Endodermal cell (in vitro differentiated cells): ENCODE data around the gene CCNT2. TPM values are rescaled to one million over a fixed set of nuclear protein-coding genes. Genes with fewer than 3 reads are reported as not detected.
"Not testable (repeated sequence)": the region's sequence is repeated elsewhere in the genome, so short reads cannot be mapped to it uniquely, and the experiment has no call there.

Experiments
- DNase-seq: peaks from one replicate; pipeline ENCODE4 v3.0.0-alpha.2; 2017
- H3K27ac ChIP-seq: 2 replicates; pipeline ENCODE4 v1.5.1; 2013; ENCODE audit warnings: mild to moderate bottlenecking, low read depth, low read length, moderate library complexity
- H3K27me3 ChIP-seq: 2 replicates; pipeline ENCODE4 v1.6.1; 2013; ENCODE audit warnings: mild to moderate bottlenecking, low read length, moderate library complexity; ENCODE audit not compliant: insufficient read depth, control insufficient read depth, poor library complexity, severe bottlenecking
- H3K36me3 ChIP-seq: 2 replicates; pipeline ENCODE4 v1.7.0; 2013; ENCODE audit warnings: mild to moderate bottlenecking, low read length, moderate library complexity; ENCODE audit not compliant: control insufficient read depth, insufficient read depth
- H3K4me1 ChIP-seq: one replicate; pipeline ENCODE4 v1.7.0; 2013; ENCODE audit warnings: low read length; ENCODE audit not compliant: control insufficient read depth, insufficient read depth
- H3K4me3 ChIP-seq: 2 replicates; pipeline ENCODE4 v1.5.1; 2013; ENCODE audit warnings: mild to moderate bottlenecking, low read length, moderate library complexity
- H3K9ac ChIP-seq: 2 replicates; pipeline ENCODE4 v1.6.1; 2013; ENCODE audit warnings: mild to moderate bottlenecking, low read length, moderate library complexity; ENCODE audit not compliant: poor library complexity, severe bottlenecking; ENCODE audit errors: extremely low read depth
- H3K9me3 ChIP-seq: 2 replicates; pipeline ENCODE4 v1.6.1; 2013; ENCODE audit warnings: mild to moderate bottlenecking, low read length, moderate library complexity; ENCODE audit not compliant: control insufficient read depth
- H3K27ac Mint-ChIP-seq: 2 replicates; pipeline ENCODE4 v1.8.0; 2020; ENCODE audit warnings: mixed read lengths
- H3K27me3 Mint-ChIP-seq: 2 replicates; pipeline ENCODE4 v1.8.0; 2021; ENCODE audit warnings: mild to moderate bottlenecking, mixed read lengths; ENCODE audit not compliant: insufficient read depth
- H3K36me3 Mint-ChIP-seq: 2 replicates; pipeline ENCODE4 v1.8.0; 2020; ENCODE audit warnings: low read depth, mixed read lengths
- H3K4me1 Mint-ChIP-seq: 2 replicates; pipeline ENCODE4 v1.8.0; 2020; ENCODE audit warnings: mixed read lengths
- H3K4me3 Mint-ChIP-seq: 2 replicates; pipeline ENCODE4 v1.8.0; 2020; ENCODE audit warnings: mild to moderate bottlenecking, moderate library complexity, mixed read lengths
- H3K9me3 Mint-ChIP-seq: 2 replicates; pipeline ENCODE4 v1.8.0; 2020; ENCODE audit warnings: mild to moderate bottlenecking, mixed read lengths
- WGBS, 2 experiments: methylation state at CpG; one replicate each; pipeline versions ENCODE4 v1.1.5 to v1.1.7; 2013; ENCODE audit warnings: missing lambda C conversion rate in 2 of 2, mixed read lengths in 1 of 2; ENCODE audit not compliant: insufficient coverage in 1 of 2, insufficient read length in 1 of 2; 5-methylcytosine and 5-hydroxymethylcytosine counted together
- total RNA-seq, 2 donors: library from RNA; stranded (reverse); fragmentation: NEBNext Ultra II Directional in 1 of 2; extraction: Animal tissue kit (Norgen Biotek cat#: 25700) in 1 of 2; gene quantifications; 2 replicates in 1 of 2; 3 replicates in 1 of 2; pipeline ENCODE4 v1.2.1, GENCODE V29; 2021
- TF ChIP-seq, protein P1 (sequence below): fragments of 200-600 bp; sonication (generic); conservative IDR thresholded peaks from 2 replicates; pipeline ENCODE4 v1.5.0; 2021; ENCODE audit warnings: antibody characterized with exemption, mild to moderate bottlenecking

CCNT2 gene
- total RNA-seq, 2 donors from 2014 or later = 51.4 to 53.3 TPM

DNA sequence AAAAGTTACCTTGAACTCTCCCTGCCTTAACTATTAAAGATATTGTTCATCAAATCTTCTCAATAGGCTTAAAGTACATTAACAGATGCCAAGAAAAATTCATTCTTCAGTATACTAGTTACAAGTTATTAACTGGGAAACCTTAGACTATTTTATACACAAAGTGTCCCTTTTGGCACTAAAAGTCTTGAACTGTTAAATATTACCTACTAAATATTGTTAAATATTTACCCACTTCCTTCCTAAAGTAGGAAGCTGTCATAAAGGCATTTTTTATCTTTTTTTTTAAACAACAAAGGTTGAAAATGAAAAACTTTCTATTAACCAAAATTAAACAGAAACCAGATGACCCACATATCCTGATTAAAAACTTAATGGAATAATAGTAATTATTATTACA, 19.4 kb upstream of the CCNT2 start:
- H3K27ac ChIP-seq = no peak overlapping the region
- TF ChIP-seq, protein P1, sequence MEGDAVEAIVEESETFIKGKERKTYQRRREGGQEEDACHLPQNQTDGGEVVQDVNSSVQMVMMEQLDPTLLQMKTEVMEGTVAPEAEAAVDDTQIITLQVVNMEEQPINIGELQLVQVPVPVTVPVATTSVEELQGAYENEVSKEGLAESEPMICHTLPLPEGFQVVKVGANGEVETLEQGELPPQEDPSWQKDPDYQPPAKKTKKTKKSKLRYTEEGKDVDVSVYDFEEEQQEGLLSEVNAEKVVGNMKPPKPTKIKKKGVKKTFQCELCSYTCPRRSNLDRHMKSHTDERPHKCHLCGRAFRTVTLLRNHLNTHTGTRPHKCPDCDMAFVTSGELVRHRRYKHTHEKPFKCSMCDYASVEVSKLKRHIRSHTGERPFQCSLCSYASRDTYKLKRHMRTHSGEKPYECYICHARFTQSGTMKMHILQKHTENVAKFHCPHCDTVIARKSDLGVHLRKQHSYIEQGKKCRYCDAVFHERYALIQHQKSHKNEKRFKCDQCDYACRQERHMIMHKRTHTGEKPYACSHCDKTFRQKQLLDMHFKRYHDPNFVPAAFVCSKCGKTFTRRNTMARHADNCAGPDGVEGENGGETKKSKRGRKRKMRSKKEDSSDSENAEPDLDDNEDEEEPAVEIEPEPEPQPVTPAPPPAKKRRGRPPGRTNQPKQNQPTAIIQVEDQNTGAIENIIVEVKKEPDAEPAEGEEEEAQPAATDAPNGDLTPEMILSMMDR = no peak
- H3K27me3 Mint-ChIP-seq = no peaks in the 10 kb centered on the region
- no peaks in the 10 kb centered on the region for H3K36me3 Mint-ChIP-seq
- H3K4me1 ChIP-seq = no peaks in the 10 kb centered on the region
- no peaks in the 10 kb centered on the region for H3K9me3 Mint-ChIP-seq
- H3K4me1 Mint-ChIP-seq = no peaks in the 10 kb centered on the region
- no peak overlapping the region for H3K9ac ChIP-seq
- H3K9me3 ChIP-seq = no peaks in the 10 kb centered on the region
- DNase-seq = no peak
- no peaks in the 10 kb centered on the region for H3K27me3 ChIP-seq
- no peak overlapping the region for H3K4me3 ChIP-seq
- no peak overlapping the region for H3K4me3 Mint-ChIP-seq
- no peaks in the 10 kb centered on the region for H3K36me3 ChIP-seq
- no peak overlapping the region for H3K27ac Mint-ChIP-seq

DNA sequence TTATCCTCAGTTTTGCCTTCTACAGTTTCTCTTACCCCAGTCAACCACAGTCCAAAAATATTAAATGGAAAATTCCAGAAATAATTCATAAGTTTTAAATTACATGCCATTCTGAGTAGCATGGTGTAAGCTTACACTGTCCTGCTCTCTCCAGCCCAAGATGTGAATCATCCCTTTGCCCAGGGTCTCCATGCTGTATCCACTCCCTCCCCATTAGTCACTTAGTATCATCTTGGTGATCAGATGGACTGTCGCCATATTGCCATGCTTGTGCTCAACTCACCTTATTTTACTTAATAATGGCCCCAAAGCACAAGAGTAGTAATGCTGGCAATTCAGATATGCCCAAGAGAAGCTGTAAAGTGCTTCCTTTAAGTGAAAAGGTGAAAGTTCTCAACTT, 18.5 kb upstream of the CCNT2 start:
- Mint-ChIP-seq H3K27ac (no peak overlapping the region), H3K4me3 (no peak overlapping the region), H3K9me3 (no peaks in the 10 kb centered on the region), H3K4me1 (no peaks in the 10 kb centered on the region), H3K27me3 (no peaks in the 10 kb centered on the region), H3K36me3 (no peaks in the 10 kb centered on the region)
- Histone ChIP-seq H3K9me3 (no peaks in the 10 kb centered on the region), H3K27me3 (no peaks in the 10 kb centered on the region), H3K27ac (no peak overlapping the region), H3K4me1 (no peaks in the 10 kb centered on the region), H3K4me3 (no peak overlapping the region), H3K36me3 (no peaks in the 10 kb centered on the region), H3K9ac (no peak overlapping the region)
- TF ChIP-seq, protein P1 = no peak
- no peak for DNase-seq
- 86 to 96% methylated on average over 1 of the region's 1 CpG for WGBS, 2 experiments

DNA sequence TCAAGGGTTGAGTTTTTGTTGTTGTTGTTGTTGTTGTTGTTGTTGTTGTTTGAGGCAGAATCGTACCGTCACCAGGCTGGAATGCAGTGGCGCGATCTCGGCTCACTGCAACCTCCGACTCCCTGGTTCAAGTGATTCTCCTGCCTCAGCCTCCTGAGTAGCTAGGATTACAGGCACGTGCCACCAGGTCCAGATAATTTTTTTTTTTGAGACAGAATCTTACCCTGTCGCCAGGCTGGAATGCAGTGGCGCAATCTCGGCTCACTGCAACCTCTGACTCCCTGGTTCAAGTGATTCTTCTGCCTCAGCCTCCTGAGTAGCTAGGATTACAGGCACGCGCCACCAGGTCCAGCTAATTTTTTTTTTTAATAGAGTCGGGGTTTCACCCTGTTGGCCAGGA, 14.9 kb upstream of the CCNT2 start:
- H3K4me1 Mint-ChIP-seq, H3K27me3 Mint-ChIP-seq, H3K4me1 ChIP-seq, H3K9me3 ChIP-seq, H3K4me3 ChIP-seq, H3K27ac Mint-ChIP-seq, H3K4me3 Mint-ChIP-seq, H3K27me3 ChIP-seq, H3K27ac ChIP-seq, H3K36me3 ChIP-seq, DNase-seq, H3K36me3 Mint-ChIP-seq, H3K9ac ChIP-seq, H3K9me3 Mint-ChIP-seq: not testable (repeated sequence)
- WGBS, 2 experiments = 86 to 94% methylated on average over 9 to 13 of the region's 13 CpGs

DNA sequence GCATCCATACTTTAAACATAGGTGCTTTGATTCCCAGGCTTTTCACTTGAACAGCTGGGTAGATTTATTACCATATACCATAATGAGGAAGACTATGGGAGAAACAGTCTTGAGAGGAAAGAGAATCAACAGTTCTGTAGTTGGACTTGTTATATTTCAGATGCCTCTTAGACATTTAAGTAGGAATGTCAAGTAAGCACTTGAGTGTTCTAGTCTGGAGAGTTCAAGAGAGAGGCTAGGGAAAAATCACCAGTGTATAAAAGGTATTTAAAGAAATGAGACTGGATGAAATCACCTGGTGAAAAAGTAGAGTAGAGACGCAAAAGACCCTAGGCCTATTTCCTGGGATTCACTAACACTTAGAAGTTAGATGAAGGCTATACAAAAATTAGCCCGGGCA, 13.5 kb upstream of the CCNT2 start:
- Mint-ChIP-seq H3K27me3 (no peaks in the 10 kb centered on the region), H3K36me3 (no peaks in the 10 kb centered on the region), H3K4me1 (no peaks in the 10 kb centered on the region), H3K9me3 (peaks cover 10% of the 10 kb centered on the region), H3K27ac (no peak overlapping the region), H3K4me3 (no peak overlapping the region)
- WGBS, 2 experiments = 80 to 96% methylated on average over 2 of the region's 2 CpGs
- no peaks in the 10 kb centered on the region for H3K9me3 ChIP-seq
- no peaks in the 10 kb centered on the region for H3K36me3 ChIP-seq
- H3K9ac ChIP-seq = no peak overlapping the region
- H3K4me3 ChIP-seq = no peak overlapping the region
- H3K4me1 ChIP-seq = no peaks in the 10 kb centered on the region
- no peak overlapping the region for H3K27ac ChIP-seq
- no peaks in the 10 kb centered on the region for H3K27me3 ChIP-seq
- DNase-seq = no peak
- TF ChIP-seq, protein P1 = no peak
